HCT116 (cell line): ENCODE results near the gene BCL7A.

Experiments used
- CEBPB ChIP-seq: IDR thresholded peaks from 2 replicates; pipeline ENCODE4 v1.6.1; 2012; ENCODE audit warnings: low read depth
- EGR1 ChIP-seq: IDR thresholded peaks from 2 replicates; pipeline ENCODE4 v1.6.1; 2012; ENCODE audit warnings: low read depth
- ELF1 ChIP-seq: IDR thresholded peaks from 2 replicates; pipeline ENCODE4 v1.6.1; 2012; ENCODE audit warnings: low read depth, borderline replicate concordance
- EZH2 ChIP-seq: fragments of 200-600 bp; sonication (generic); IDR thresholded peaks from 2 replicates; pipeline ENCODE4 v1.6.1; 2017; ENCODE audit warnings: antibody characterized with exemption, mixed run types
- JUND ChIP-seq: IDR thresholded peaks from 2 replicates; pipeline ENCODE4 v1.6.1; 2012
- POLR2A ChIP-seq: IDR thresholded peaks from 2 replicates; pipeline ENCODE4 v1.7.0; 2011; ENCODE audit warnings: borderline replicate concordance; ENCODE audit not compliant: insufficient read depth, insufficient read length; ENCODE audit errors: extremely low read depth
- SIN3A ChIP-seq: IDR thresholded peaks from 2 replicates; pipeline ENCODE4 v1.6.1; 2012; ENCODE audit warnings: low read depth
- SP1 ChIP-seq: IDR thresholded peaks from 2 replicates; pipeline ENCODE4 v1.6.1; 2012; ENCODE audit warnings: low read depth
- SRF ChIP-seq: IDR thresholded peaks from 2 replicates; pipeline ENCODE4 v1.6.1; 2012; ENCODE audit warnings: low read depth
- TCF7L2 ChIP-seq: IDR thresholded peaks from 2 replicates; pipeline ENCODE4 v1.7.0; 2011; ENCODE audit warnings: borderline replicate concordance, inconsistent platforms; ENCODE audit not compliant: insufficient read depth, insufficient read length; ENCODE audit errors: extremely low read depth
- TF ChIP-seq, protein P1 (sequence below), 3 experiments: fragments of 200-600 bp in 1 of 3; sonication (generic) in 1 of 3; IDR thresholded peaks in 2 of 3; conservative IDR thresholded peaks in 1 of 3; 2 replicates each; pipeline ENCODE4 v1.5.1; 2012 to 2017; ENCODE audit warnings: low read depth in 2 of 3, low read length in 2 of 3, antibody characterized with exemption in 1 of 3, borderline replicate concordance in 1 of 3, control low read depth in 1 of 3, mild to moderate bottlenecking in 1 of 3, mixed read lengths in 1 of 3, mixed run types in 1 of 3, moderate library complexity in 1 of 3; ENCODE audit not compliant: insufficient read depth in 1 of 3
- TF ChIP-seq, protein P2 (sequence below): IDR thresholded peaks from 2 replicates; pipeline ENCODE4 v1.6.1; 2012

DNA sequence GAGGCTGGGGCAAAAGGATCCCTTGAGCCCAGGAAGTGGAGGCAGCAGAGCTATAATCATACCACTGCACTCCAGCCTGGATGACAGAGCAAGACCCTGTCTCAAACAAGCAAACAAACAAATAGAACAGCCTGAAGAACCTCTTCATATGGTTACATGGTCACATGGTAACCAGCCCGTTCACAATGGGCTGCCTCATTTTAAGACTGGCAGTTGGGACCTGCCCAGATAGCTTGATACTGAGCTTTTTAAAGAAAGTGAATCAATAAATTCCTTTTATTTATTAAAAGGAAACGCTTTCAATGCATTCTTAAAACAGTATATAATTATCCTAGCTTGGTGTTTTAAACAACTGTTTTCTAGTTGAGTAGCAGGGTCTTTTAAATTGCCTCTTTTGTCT lies 67.4 kb downstream of the BCL7A start:
- TF ChIP-seq TCF7L2 = no peak
- TF ChIP-seq JUND = no peak
- TF ChIP-seq, protein P1, sequence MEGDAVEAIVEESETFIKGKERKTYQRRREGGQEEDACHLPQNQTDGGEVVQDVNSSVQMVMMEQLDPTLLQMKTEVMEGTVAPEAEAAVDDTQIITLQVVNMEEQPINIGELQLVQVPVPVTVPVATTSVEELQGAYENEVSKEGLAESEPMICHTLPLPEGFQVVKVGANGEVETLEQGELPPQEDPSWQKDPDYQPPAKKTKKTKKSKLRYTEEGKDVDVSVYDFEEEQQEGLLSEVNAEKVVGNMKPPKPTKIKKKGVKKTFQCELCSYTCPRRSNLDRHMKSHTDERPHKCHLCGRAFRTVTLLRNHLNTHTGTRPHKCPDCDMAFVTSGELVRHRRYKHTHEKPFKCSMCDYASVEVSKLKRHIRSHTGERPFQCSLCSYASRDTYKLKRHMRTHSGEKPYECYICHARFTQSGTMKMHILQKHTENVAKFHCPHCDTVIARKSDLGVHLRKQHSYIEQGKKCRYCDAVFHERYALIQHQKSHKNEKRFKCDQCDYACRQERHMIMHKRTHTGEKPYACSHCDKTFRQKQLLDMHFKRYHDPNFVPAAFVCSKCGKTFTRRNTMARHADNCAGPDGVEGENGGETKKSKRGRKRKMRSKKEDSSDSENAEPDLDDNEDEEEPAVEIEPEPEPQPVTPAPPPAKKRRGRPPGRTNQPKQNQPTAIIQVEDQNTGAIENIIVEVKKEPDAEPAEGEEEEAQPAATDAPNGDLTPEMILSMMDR (IDR thresholded peaks at IDR 0.05 in 2 of 3, conservative IDR thresholded peaks at IDR 0.05 in 1 of 3; ENCODE audit: borderline replicate concordance in 1 of 3, insufficient read depth in 1 of 3, low read depth in 2 of 3, low read length in 2 of 3) = no peak
- TF ChIP-seq, protein P2, sequence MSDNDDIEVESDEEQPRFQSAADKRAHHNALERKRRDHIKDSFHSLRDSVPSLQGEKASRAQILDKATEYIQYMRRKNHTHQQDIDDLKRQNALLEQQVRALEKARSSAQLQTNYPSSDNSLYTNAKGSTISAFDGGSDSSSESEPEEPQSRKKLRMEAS = no peak
- no peak for TF ChIP-seq EGR1
- TF ChIP-seq CEBPB = no peak
- TF ChIP-seq SRF = no peak
- no peak for TF ChIP-seq EZH2
- TF ChIP-seq POLR2A = no peak
- TF ChIP-seq SP1 = no peak
- no peak for TF ChIP-seq ELF1
- TF ChIP-seq SIN3A = no peak
